CD8-positive, alpha-beta memory T cell (primary cell): Measurements from ENCODE around the gene SLC25A29. TPM values are rescaled to one million over a fixed set of nuclear protein-coding genes. Genes with fewer than 3 reads are reported as not detected.
A peak's percentile ranks its signal among the peaks of the same experiment; 100 is the strongest.

Experiments used
- CTCF ChIA-PET: fragments of 350-600 bp; sonication (Branson Sonifier 250); formaldehyde crosslinking; loops from one replicate; lab custom pipeline; 2021; ENCODE audit warnings: antibody characterized with exemption; lab: Charles Lee
- POLR2A ChIA-PET: fragments of 350-600 bp; sonication (Branson Sonifier 250); formaldehyde crosslinking; loops from one replicate; lab custom pipeline; 2021; ENCODE audit warnings: antibody characterized with exemption; lab: Charles Lee
- DNase-seq, 5 donors: peaks; one replicate each; pipeline versions ENCODE4 v3.0.0 to v3.0.0-alpha.2; 2020 to 2022; ENCODE audit warnings: mixed read lengths in 1 of 5
- H3K27ac ChIP-seq: one replicate; pipeline ENCODE4 v1.7.0; 2013; ENCODE audit warnings: low read depth, mild to moderate bottlenecking, low read length, moderate library complexity
- H3K27me3 ChIP-seq: 2 replicates; pipeline ENCODE4 v1.7.0; 2013; ENCODE audit warnings: low read length, mild to moderate bottlenecking; ENCODE audit not compliant: insufficient read depth, poor library complexity, severe bottlenecking
- H3K36me3 ChIP-seq: 2 replicates; pipeline ENCODE4 v1.7.0; 2013; ENCODE audit warnings: mild to moderate bottlenecking, low read length, moderate library complexity; ENCODE audit not compliant: insufficient read depth
- H3K4me1 ChIP-seq: 2 replicates; pipeline ENCODE4 v1.7.0; 2013; ENCODE audit warnings: mild to moderate bottlenecking, low read length, moderate library complexity; ENCODE audit not compliant: insufficient read depth
- H3K4me3 ChIP-seq: 2 replicates; pipeline ENCODE4 v1.7.0; 2013; ENCODE audit warnings: mild to moderate bottlenecking, low read length
- H3K9me3 ChIP-seq: 2 replicates; pipeline ENCODE4 v1.7.0; 2013; ENCODE audit warnings: mild to moderate bottlenecking, low read length
- H3K27ac Mint-ChIP-seq, 8 donors: one replicate each; pipeline ENCODE4 v1.8.0; 2020 to 2021; ENCODE audit warnings: mixed read lengths in 8 of 8, mild to moderate bottlenecking in 6 of 8, inconsistent platforms in 3 of 8, moderate library complexity in 3 of 8
- H3K27me3 Mint-ChIP-seq, 2 donors: one replicate each; pipeline ENCODE4 v1.8.0; 2020 to 2021; ENCODE audit warnings: mixed read lengths in 2 of 2, mild to moderate bottlenecking in 1 of 2, moderate library complexity in 1 of 2
- H3K36me3 Mint-ChIP-seq, 3 donors: one replicate each; pipeline ENCODE4 v1.8.0; 2020 to 2021; ENCODE audit warnings: mixed read lengths in 3 of 3, inconsistent platforms in 1 of 3, mild to moderate bottlenecking in 1 of 3
- H3K4me1 Mint-ChIP-seq, 3 donors: one replicate each; pipeline ENCODE4 v1.8.0; 2020 to 2021; ENCODE audit warnings: mixed read lengths in 3 of 3, inconsistent platforms in 1 of 3, mild to moderate bottlenecking in 1 of 3
- H3K4me3 Mint-ChIP-seq, 7 donors: one replicate each; pipeline ENCODE4 v1.8.0; 2020 to 2021; ENCODE audit warnings: mixed read lengths in 7 of 7, mild to moderate bottlenecking in 6 of 7, moderate library complexity in 4 of 7, inconsistent platforms in 2 of 7
- H3K9me3 Mint-ChIP-seq, 5 donors: one replicate each; pipeline ENCODE4 v1.8.0; 2020 to 2022; ENCODE audit warnings: mixed read lengths in 5 of 5, mild to moderate bottlenecking in 3 of 5, moderate library complexity in 2 of 5, inconsistent platforms in 1 of 5
- polyA plus RNA-seq: library from polyadenylated mRNA; unstranded; fragments of 300-500 nt; fragmentation: Illumina TruSeq; gene quantifications from one replicate; pipeline ENCODE4 v1.2.3, GENCODE V29; 2021
- total RNA-seq, 2 experiments: library from RNA; stranded (reverse); gene quantifications; one replicate each; pipeline ENCODE4 v1.2.3, GENCODE V29; 2021

SLC25A29 gene
- total and polyA plus RNA-seq, 3 experiments from 2014 or later = 7.0 to 10.5 (median 10.4) TPM

- ChIA-PET POLR2A (no interaction called here), CTCF (interaction anchor here (0.9 to 1.4 kb wide), 2 partner anchors 13 to 38 kb away, joined by 3 read pairs; no protein-coding TSS in a partner anchor)
- Mint-ChIP-seq H3K9me3 (no peaks in the 10 kb centered on the region), H3K36me3 (peaks cover 0 to 64% (median 28%) of the 10 kb centered on the region in 3 donors), H3K4me1 (peaks cover 0 to 4% (median 0%) of the 10 kb centered on the region in 3 donors), H3K27ac (no peak overlapping the region), H3K27me3 (no peaks in the 10 kb centered on the region), H3K4me3 (peak overlapping the region in 1 of 7 donors; percentile 63)
- Histone ChIP-seq H3K27ac (no peak overlapping the region), H3K36me3 (no peaks in the 10 kb centered on the region), H3K9me3 (no peaks in the 10 kb centered on the region), H3K4me1 (no peaks in the 10 kb centered on the region), H3K4me3 (no peak overlapping the region), H3K27me3 (no peaks in the 10 kb centered on the region)
- DNase-seq = no peak
These were observed 30.6 kb upstream of the SLC25A29 start for GRCh38 chr14:100336618-100337530.

- Histone ChIP-seq H3K4me3 (no peak overlapping the region), H3K4me1 (no peaks in the 10 kb centered on the region), H3K9me3 (no peaks in the 10 kb centered on the region), H3K27me3 (no peaks in the 10 kb centered on the region), H3K27ac (no peak overlapping the region), H3K36me3 (no peaks in the 10 kb centered on the region)
- H3K4me1 Mint-ChIP-seq = no peaks in the 10 kb centered on the region
- no peaks in the 10 kb centered on the region for H3K9me3 Mint-ChIP-seq
- H3K27ac Mint-ChIP-seq = no peak overlapping the region
- H3K4me3 Mint-ChIP-seq = no peak overlapping the region
- CTCF ChIA-PET = interaction anchor here (0.8 kb wide), 1 partner anchor 16 kb away, joined by 3 read pairs; no protein-coding TSS in a partner anchor
- H3K27me3 Mint-ChIP-seq = peaks cover 0 to 1% of the 10 kb centered on the region in 2 donors
- peaks cover 0 to 46% (median 25%) of the 10 kb centered on the region in 3 donors for H3K36me3 Mint-ChIP-seq
- POLR2A ChIA-PET = no interaction called here
- peak in 1 of 5 donors; percentile 30 for DNase-seq
These were observed 28.7 kb upstream of the SLC25A29 start for GRCh38 chr14:100334904-100335303.

- Mint-ChIP-seq H3K27ac (no peak overlapping the region), H3K27me3 (peaks cover 0 to 1% of the 10 kb centered on the region in 2 donors), H3K36me3 (peaks cover 0 to 39% (median 22%) of the 10 kb centered on the region in 3 donors), H3K9me3 (no peaks in the 10 kb centered on the region), H3K4me1 (no peaks in the 10 kb centered on the region), H3K4me3 (no peak overlapping the region)
- Histone ChIP-seq H3K4me3 (no peak overlapping the region), H3K9me3 (no peaks in the 10 kb centered on the region), H3K4me1 (no peaks in the 10 kb centered on the region), H3K27ac (no peak overlapping the region), H3K36me3 (no peaks in the 10 kb centered on the region), H3K27me3 (no peaks in the 10 kb centered on the region)
- POLR2A ChIA-PET = no interaction called here
- DNase-seq = peak in 1 of 5 donors; percentile 36
- CTCF ChIA-PET = no interaction called here
These were observed 27.6 kb upstream of the SLC25A29 start for GRCh38 chr14:100333827-100334226.

GRCh38 chr14:100333311-100333710, 27.1 kb upstream of the SLC25A29 start:
- peak in 1 of 5 donors; percentile 34 for DNase-seq

GRCh38 chr14:100332797-100333196, 26.6 kb upstream of the SLC25A29 start:
- peak overlapping the region in 1 of 8 donors; percentile 19 for H3K27ac Mint-ChIP-seq
- H3K4me1 Mint-ChIP-seq = no peaks in the 10 kb centered on the region
- Histone ChIP-seq H3K36me3 (no peaks in the 10 kb centered on the region), H3K27me3 (no peaks in the 10 kb centered on the region), H3K4me1 (no peaks in the 10 kb centered on the region), H3K9me3 (no peaks in the 10 kb centered on the region), H3K27ac (no peak overlapping the region), H3K4me3 (no peak overlapping the region)
- ChIA-PET POLR2A (no interaction called here), CTCF (no interaction called here)
- DNase-seq = peak in 1 of 5 donors; percentile 36
- H3K27me3 Mint-ChIP-seq = peaks cover 0 to 1% of the 10 kb centered on the region in 2 donors
- peaks cover 0 to 31% (median 20%) of the 10 kb centered on the region in 3 donors for H3K36me3 Mint-ChIP-seq
- no peaks in the 10 kb centered on the region for H3K9me3 Mint-ChIP-seq
- no peak overlapping the region for H3K4me3 Mint-ChIP-seq

More at GRCh38 chr14:100333311-100333710, 27.1 kb upstream of the SLC25A29 start:
- Histone ChIP-seq H3K9me3 (no peaks in the 10 kb centered on the region), H3K27ac (no peak overlapping the region), H3K4me1 (no peaks in the 10 kb centered on the region), H3K4me3 (no peak overlapping the region), H3K36me3 (no peaks in the 10 kb centered on the region), H3K27me3 (no peaks in the 10 kb centered on the region)
- POLR2A ChIA-PET = no interaction called here
- H3K36me3 Mint-ChIP-seq = peaks cover 0 to 35% (median 22%) of the 10 kb centered on the region in 3 donors
- CTCF ChIA-PET = no interaction called here
- H3K4me3 Mint-ChIP-seq = no peak overlapping the region
- H3K4me1 Mint-ChIP-seq = no peaks in the 10 kb centered on the region
- H3K27me3 Mint-ChIP-seq = peaks cover 0 to 1% of the 10 kb centered on the region in 2 donors
- no peak overlapping the region for H3K27ac Mint-ChIP-seq
- H3K9me3 Mint-ChIP-seq = no peaks in the 10 kb centered on the region

- Mint-ChIP-seq H3K9me3 (no peaks in the 10 kb centered on the region), H3K27me3 (peaks cover 0 to 1% of the 10 kb centered on the region in 2 donors), H3K4me1 (no peaks in the 10 kb centered on the region), H3K27ac (no peak overlapping the region), H3K4me3 (no peak overlapping the region), H3K36me3 (peaks cover 0 to 26% (median 17%) of the 10 kb centered on the region in 3 donors)
- Histone ChIP-seq H3K4me3 (no peak overlapping the region), H3K36me3 (no peaks in the 10 kb centered on the region), H3K27me3 (no peaks in the 10 kb centered on the region), H3K4me1 (no peaks in the 10 kb centered on the region), H3K9me3 (no peaks in the 10 kb centered on the region), H3K27ac (no peak overlapping the region)
- peak in 1 of 5 donors; percentile 34 for DNase-seq
- CTCF ChIA-PET = no interaction called here
- POLR2A ChIA-PET = no interaction called here
These were observed 25.9 kb upstream of the SLC25A29 start for GRCh38 chr14:100332071-100332639.

- DNase-seq = no peak
- Histone ChIP-seq H3K36me3 (no peaks in the 10 kb centered on the region), H3K9me3 (no peaks in the 10 kb centered on the region), H3K27ac (no peak overlapping the region), H3K4me1 (no peaks in the 10 kb centered on the region), H3K27me3 (no peaks in the 10 kb centered on the region), H3K4me3 (no peak overlapping the region)
- Mint-ChIP-seq H3K27ac (no peak overlapping the region), H3K4me1 (no peaks in the 10 kb centered on the region), H3K27me3 (peaks cover 0 to 1% of the 10 kb centered on the region in 2 donors), H3K4me3 (no peak overlapping the region), H3K36me3 (peaks cover 0 to 12% (median 8%) of the 10 kb centered on the region in 3 donors), H3K9me3 (no peaks in the 10 kb centered on the region)
- ChIA-PET CTCF (no interaction called here), POLR2A (no interaction called here)
These were observed 24.2 kb upstream of the SLC25A29 start for GRCh38 chr14:100330388-100330931.

- H3K9me3 Mint-ChIP-seq = no peaks in the 10 kb centered on the region
- Histone ChIP-seq H3K36me3 (no peaks in the 10 kb centered on the region), H3K9me3 (no peaks in the 10 kb centered on the region), H3K4me3 (no peak overlapping the region), H3K27ac (no peak overlapping the region), H3K4me1 (no peaks in the 10 kb centered on the region), H3K27me3 (no peaks in the 10 kb centered on the region)
- H3K36me3 Mint-ChIP-seq = peaks cover 0 to 10% (median 6%) of the 10 kb centered on the region in 3 donors
- ChIA-PET CTCF (no interaction called here), POLR2A (no interaction called here)
- no peak for DNase-seq
- no peak overlapping the region for H3K4me3 Mint-ChIP-seq
- H3K27me3 Mint-ChIP-seq = peaks cover 0 to 1% of the 10 kb centered on the region in 2 donors
- H3K27ac Mint-ChIP-seq = no peak overlapping the region
- H3K4me1 Mint-ChIP-seq = no peaks in the 10 kb centered on the region
These were observed 23.7 kb upstream of the SLC25A29 start for GRCh38 chr14:100330007-100330344.
